Stimulated activated CD4-positive, alpha-beta T cell treated with anti-CD3 and anti-CD28 coated beads, Interleukin-1b, Interleukin-23, amount 100 ng/mL, for 48 hours (primary cell): ENCODE data around the gene RENBP.

Source experiments
- DNase-seq: peaks from one replicate; pipeline ENCODE4 v3.0.0-alpha.2; 2020

The RENBP gene

GRCh38 chrX:153953342-153953830 lies 8.9 kb upstream of the RENBP start:
- peak; percentile 80 for DNase-seq

GRCh38 chrX:153952373-153953026 lies 8.1 kb upstream of the RENBP start:
- no peak for DNase-seq

GRCh38 chrX:153951683-153952372 lies 7.4 kb upstream of the RENBP start:
- no peak for DNase-seq

DNA sequence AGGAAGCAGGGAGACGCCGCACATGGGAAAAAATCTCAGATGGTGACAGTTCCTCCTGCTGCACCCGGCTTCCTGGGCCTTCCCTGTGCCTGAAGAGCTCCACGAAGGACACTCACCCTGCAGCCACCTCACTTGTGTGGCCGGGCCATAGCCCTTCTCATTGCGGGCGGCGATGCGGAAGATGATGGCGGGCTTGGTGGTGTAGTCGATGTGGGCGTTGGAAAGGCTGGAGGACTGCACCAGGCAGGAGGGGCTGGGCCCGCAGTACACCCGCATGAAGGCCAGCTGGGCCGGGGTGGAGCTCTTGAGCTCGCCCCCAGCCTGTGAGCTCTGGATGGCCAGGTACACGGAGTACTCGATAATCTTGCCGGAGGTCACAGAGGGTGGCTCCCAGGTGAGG lies 5.7 kb upstream of the RENBP start:
- DNase-seq, result no peak

- DNase-seq, result no peak
Measured at GRCh38 chrX:153948847-153949805, 4.7 kb upstream of the RENBP start.

- DNase-seq, result no peak
Measured at GRCh38 chrX:153948002-153948466, 3.6 kb upstream of the RENBP start.

GRCh38 chrX:153947009-153947769 lies 2.7 kb upstream of the RENBP start:
- peak; percentile 82 for DNase-seq

- DNase-seq, result no peak
Measured at GRCh38 chrX:153945956-153946943, 1.8 kb upstream of the RENBP start.

GRCh38 chrX:153944800-153945150 lies 332 bp upstream of the RENBP start:
- DNase-seq, result no peak

DNA sequence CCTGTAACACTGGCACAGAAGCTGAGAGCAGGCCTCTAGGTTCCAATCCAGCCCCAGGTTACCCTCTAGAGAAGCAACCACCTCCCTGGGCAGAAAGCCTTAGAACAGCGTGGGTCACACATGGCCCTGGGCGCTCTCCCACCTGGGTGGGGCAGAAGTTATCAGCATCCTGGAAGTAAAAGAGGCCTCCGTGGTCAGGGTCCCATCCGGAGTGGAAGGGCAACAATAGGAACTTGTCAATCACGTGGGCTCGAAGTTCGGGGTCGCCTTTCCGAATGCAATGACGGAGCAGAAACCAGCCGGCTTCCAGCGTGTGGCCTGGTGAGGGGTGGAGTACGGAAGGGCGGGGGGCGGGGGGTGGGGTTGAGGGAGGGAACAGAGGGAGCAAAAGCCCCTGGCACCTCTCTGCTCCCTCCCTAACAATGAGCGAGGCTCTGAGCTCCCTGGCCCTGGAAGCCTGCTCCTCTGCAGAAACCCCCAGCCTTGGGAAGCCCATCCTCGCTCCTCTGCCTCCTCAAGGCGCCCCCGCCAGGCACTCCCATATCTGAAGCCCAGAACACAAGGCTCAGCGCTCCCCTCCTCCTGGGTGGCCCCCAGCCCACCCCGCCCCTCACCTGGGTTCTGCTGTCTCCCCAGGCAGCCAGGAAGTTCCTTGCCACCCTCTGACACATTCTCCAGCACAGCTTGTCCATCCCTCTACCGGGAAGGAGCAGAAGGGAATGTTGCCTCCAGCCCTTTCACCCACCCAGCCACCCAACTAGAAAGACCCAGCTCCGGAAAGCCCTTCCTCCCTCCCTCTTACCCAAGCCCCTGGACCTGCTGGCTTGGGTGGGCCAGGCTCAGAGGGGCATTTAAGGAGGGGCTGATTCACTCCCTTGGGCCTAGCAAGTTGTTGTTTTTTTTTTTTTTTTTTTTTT lies 2.8 kb downstream of the RENBP start:
- DNase-seq, result no peak

- no peak for DNase-seq
Measured at GRCh38 chrX:153939573-153939972, 4.9 kb downstream of the RENBP start.

DNA sequence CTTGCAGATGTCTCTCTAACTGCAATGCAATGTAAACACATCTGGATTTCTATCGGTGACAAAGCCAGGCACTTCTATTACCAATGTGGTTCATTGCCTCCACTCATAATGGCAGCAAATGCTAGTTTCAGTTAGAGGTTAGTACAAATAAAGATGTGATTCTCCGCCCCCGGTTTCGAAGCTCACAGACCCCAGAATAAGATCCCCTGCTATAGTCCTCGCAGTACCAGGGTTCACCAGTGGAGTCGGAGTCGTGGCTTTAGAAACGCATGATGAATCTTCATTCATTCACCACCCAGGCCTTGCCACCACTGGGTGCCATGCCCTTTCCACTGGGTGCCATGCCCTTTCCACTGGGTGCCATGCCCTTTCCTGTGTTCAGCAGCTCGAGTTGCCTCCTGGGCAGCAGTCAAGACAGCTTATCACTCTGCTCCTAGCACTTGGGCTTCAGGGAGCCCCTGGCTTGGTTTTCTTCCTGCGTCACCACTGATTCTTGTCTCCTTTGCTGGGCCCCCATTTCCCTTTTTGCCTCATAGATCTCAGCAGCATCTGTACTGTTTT lies 6.1 kb downstream of the RENBP start:
- DNase-seq, result no peak

- DNase-seq, result no peak
Measured at GRCh38 chrX:153937056-153937455, 7.4 kb downstream of the RENBP start.

DNA sequence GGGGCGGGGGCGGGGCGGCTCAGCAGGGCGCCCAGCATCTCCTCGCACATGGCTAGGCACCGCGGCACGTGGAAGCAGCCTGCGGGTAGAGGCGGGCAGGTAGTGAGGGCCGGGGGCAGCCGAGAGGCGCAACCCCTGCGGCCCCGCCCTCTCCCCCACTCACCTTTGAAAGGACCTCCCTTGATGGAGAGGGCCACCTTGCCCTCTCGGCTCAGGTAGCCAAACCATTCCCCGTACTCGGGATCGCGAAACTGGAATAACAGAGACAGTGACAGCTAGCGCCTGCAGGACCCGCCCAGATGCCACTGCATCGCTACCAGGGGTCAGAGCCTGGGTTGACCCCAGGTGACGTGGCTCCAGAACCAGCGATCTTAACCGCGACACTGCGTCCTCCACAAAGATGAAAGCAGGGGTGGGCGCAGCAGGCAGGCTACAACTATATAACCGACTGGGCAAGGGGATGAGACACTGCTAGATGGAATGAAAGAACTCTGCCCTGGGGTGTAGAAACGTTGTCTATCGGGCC lies 9.1 kb downstream of the RENBP start:
- no peak for DNase-seq

DNA sequence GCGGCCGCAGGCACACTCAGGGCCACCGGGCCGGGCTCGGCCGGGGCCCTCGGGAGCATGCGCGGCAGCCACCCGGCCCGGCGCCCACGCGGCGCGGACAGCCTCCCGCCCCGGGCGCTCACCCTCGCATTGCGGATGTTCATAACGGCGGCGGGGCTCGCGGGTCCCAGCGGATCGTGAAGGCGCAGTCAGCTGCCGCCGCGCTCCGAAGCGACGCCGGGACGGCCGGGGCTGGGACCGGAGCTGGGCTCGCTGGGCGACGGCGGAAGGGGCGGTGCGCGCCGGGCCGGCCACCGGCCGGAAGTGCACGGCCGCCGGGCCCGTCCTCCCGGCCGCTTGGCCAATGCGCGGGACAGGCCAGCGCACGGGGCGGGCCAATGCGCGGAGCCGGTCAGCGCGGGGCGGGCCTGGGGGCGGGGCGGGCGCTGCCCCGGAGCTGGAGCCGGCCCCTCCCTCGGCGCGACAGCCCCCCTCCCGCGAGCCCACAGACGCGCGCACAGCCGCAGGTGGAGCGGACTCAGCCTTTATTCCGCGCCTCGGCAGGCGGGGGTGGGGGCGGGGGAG lies 9.6 kb downstream of the RENBP start, which contains the start of gene NAA10:
Gene NAA10 (minus strand): TSS at position 276 of the 564 bp plus-strand sequence. CDS start 133 bp downstream, at position 143.
- peak; percentile 53 for DNase-seq

DNA sequence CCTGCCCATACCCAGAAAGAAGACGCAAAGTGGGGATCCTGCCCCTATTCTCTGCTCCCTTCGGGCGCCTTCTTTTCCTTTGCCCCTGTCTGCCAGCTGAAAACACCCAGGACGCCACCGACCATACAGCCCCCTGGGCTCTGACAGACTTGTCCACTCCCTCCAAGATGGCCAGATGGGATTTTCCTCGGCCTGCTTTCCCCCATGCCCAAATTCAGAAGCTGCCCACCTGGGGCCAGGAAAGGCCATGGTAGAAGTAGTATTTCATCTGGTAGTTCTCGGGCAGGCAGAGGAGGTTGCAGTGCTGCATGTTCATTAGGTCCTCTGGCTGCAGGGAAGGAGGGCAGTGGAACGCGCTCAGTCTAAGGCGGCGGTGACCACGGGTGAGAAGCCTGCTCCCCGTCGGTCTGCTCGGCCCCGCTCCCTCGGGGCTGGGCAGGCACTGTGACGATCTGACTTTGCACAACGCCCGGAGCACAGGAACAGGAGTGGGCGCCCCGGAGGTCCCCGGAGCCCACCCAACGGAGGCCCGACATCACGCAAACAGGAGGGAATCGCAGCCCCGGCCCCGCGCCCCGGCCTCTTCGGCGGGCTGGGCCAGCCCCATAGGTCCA lies 10.2 kb downstream of the RENBP start:
- no peak for DNase-seq

DNA sequence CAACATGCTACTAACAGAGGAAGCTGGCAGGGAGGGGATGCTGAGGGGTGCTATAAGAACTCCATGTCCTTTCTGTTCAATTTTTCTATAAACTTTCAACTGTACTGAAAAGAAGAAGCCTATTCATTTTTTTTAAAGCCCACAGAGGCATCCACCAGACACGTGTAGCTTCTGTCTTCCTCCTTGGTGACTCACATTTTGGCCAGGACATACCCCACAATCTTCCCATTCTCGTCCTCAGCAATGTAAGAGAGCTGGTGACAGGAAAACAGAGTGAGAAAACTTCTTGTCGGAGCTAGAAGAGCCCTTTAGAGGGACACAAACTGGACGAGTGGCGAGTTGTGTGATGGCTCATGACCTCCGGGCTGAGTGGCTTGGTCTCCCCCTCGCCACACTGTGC lies 10.7 kb downstream of the RENBP start:
- no peak for DNase-seq

GRCh38 chrX:153932220-153932915 lies 12.1 kb downstream of the RENBP start:
- no peak for DNase-seq
